HG02642 (cell line): ENCODE measurements around the gene TP53AIP1.

Experiments
- ATAC-seq: cut with Tn5 transposase; IDR thresholded peaks from one replicate; pipeline ENCODE4 v1.9.1; 2021; ENCODE audit warnings: mild to moderate bottlenecking; ENCODE audit not compliant: unreplicated experiment, poor library complexity

Gene TP53AIP1, protein sequence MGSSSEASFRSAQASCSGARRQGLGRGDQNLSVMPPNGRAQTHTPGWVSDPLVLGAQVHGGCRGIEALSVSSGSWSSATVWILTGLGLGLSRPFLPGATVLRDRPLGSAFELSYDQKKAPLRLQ

GRCh38 chr11:128942817-128943427, at the start of gene TP53AIP1:
Gene TP53AIP1, minus strand, starts transcription at chr11:128942871. Its CDS starts 5,053 bp downstream, at chr11:128937818.
- ATAC-seq: no peak

DNA sequence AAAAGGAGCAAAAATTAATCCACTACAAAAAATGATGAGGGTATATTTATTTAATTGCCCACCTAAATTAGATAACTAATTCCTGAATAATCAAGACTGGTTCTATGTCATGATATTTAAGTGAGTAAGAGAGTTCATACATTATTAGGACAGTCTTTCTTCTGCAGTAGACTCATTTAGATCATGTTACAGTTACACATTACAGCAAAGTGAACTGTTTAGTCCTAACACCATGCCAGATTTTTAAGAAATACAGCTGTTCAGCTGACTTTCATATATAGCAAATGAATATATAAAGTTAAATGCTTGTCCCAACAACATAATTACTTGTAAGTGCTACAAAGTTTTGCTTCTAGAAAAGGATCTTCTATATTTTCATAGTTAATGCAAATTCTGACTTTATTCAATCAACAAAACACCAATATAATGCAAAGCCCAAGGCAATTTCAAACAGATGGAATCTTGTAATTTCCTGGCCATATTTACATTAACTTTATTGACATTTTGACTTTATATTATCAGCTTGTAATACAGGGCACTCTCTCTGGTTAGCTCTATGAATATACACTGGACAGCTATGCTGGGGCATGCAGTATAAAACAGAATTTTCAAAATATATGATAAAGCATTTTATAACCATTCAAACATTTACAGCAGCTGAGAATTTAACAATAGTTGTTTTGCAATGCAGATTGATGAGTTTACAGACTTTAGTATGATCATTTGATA, 45.7 kb upstream of the TP53AIP1 start:
- ATAC-seq: no peak

GRCh38 chr11:128985880-128986279, 43.2 kb upstream of the TP53AIP1 start:
- no peak for ATAC-seq

- no peak for ATAC-seq
These were observed 40.4 kb upstream of the TP53AIP1 start for GRCh38 chr11:128983023-128983422.

DNA sequence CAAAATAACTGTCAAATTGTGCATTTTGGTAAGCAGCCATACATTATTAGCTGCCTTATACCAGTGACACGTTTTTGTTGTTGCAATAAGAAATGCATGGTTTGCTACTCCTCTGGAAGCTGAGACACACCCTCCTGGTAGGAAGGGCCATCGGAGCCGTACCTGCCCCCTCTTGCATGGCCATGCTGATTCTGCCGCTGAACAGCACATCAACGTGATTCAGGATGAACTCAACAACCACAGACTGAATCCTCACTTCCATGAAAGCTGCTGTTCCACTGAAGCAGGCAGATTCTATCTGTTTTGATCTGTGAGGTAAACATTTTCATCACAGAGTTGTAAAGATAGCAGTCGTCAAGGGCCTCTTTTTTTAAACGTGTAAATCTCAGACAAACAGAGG, 38.6 kb upstream of the TP53AIP1 start:
- no peak for ATAC-seq

DNA sequence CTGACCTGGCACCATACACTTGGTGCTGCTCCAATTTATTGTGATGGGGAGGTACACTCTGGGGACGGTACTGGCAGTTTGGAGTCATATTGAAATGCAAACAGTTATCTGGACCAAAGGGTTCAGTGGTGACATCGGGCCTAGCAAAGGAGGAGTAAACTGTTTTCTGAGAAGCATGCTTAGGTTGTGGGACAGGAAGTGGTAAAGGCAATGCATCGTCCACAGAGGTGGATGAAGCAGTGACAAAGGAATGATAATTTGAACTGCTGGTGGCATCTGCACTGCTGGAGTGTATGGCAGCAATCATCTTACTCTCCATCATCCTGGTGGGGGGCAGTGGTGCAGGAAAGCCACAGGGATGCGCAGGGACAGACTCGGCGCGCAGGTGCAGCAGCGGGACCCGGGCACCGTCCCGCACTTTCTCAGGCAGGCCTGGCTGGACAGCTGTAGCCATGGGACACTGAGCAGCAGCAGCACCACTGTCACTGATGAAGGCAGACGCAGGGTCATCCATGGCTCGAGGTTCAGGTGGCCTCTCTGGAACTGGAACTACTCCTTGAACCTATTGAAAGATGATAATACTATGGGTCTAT, 28.0 kb upstream of the TP53AIP1 start:
- ATAC-seq: no peak

DNA sequence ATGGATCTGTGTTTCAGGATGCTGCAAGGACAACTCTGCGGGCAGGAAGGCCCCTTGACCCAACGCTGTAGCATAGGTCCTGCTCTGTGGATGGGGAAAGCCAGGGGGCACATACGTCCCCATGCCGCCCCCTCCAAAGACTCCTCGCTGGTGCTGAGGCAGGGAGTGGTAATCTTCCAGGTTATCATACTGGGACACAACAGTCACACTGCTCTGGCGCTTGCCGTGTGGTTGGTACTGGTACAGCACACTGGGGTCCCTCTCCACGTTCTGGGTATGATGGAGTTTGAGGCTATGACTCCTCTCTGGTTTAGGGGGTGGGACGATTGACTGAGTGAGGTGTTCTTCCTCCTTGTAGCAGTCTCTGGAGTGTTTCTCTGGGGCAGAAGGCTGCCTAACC, 26.2 kb upstream of the TP53AIP1 start:
- no peak for ATAC-seq

GRCh38 chr11:128967578-128967977, 24.9 kb upstream of the TP53AIP1 start:
- ATAC-seq: no peak

- ATAC-seq: peak; percentile 95
These were observed 22.8 kb upstream of the TP53AIP1 start for GRCh38 chr11:128965485-128965884.

GRCh38 chr11:128964463-128964930, 21.8 kb upstream of the TP53AIP1 start:
- ATAC-seq: no peak

- no peak for ATAC-seq
These were observed 21.2 kb upstream of the TP53AIP1 start for GRCh38 chr11:128963744-128964325.

DNA sequence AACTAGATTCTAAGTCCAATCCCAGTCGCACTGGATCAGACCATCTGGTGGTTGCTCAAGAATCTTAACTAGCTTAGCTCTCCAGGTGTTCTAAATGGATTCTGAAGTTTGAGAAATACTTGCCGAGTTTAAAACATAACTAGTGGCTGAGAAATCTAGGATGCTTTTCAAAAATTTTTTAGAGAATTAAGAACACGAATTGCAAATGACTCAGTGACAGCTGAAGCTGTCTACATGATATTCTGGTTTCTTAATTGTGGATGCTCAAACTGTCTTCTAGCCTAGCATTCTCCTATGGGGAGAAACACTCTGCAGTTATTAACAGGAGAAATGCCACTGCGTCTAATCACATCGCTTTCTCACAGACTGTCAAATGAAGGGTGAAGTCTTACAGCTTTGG, 20.2 kb upstream of the TP53AIP1 start:
- no peak for ATAC-seq

GRCh38 chr11:128961645-128962044, 19.0 kb upstream of the TP53AIP1 start:
- no peak for ATAC-seq

DNA sequence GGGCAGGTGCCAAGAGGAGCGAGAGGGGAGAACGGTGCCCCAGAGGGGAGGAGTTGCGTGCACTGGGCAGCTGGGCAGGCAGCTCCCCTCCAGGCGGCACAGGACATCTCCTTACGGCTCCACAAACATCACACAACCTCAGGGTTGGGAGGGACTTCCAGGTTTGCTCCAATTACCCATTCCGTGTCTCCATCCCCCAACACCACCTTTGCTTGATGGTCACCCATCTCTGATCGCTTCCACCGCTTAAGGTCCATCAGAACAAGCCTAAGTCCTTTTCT, 14.5 kb upstream of the TP53AIP1 start:
- ATAC-seq: no peak

DNA sequence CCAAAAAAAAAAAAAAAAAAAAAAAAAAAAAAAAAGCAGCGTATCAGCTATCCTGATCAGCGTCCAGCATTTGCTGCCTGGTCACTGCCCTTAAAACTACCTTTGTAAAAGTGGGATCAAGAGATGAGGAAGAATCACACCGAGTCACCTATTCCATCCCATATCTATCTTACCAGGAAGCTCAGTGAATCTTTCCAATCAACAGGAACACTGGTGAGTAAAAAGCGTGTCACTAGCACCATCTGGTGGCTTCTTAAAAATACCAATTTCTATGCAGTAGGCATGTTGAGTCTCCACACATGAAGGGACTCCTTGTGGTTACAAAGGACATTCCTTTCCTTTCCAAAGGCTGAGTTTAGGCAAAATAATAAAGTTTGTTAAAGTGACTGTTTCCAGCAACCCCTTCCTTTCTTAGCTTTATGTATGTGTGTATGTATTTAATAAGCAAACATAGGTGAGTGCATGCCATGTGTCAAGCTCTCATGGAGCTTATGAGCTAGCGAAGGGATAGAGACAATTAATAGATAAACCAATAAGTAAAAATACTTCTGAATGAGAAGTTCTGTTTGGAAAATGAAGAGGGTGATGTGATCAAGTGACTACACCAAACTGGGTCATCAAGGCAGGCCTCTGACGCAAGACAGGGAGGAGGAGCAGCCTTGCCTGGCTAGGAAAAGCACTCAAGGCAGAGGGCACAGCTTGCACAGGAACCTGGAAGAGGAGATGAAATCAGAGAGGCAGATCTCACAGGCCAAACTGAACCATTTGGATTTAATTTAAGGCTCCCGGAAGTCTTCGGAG, 13.9 kb upstream of the TP53AIP1 start:
- ATAC-seq: peak; percentile 66

DNA sequence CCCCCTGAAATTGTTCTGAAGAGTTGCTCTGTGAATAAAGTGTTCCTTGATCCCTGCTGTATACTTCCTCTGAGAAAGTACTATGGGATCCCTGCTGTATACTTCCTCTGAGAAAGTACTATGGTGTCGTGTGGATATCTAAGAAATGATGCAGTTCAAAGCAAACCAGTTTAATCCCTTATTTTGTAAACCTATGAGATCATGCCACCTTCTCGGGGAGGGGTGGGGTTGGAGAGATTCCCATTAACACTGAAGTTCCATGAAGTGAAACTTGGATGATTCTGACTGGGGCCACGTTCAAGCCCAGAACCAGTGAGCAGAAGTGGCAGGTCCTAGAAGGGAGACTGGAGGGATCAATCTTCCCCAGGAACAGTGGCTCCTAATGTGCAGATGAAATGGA, 13.0 kb upstream of the TP53AIP1 start:
- ATAC-seq: no peak

DNA sequence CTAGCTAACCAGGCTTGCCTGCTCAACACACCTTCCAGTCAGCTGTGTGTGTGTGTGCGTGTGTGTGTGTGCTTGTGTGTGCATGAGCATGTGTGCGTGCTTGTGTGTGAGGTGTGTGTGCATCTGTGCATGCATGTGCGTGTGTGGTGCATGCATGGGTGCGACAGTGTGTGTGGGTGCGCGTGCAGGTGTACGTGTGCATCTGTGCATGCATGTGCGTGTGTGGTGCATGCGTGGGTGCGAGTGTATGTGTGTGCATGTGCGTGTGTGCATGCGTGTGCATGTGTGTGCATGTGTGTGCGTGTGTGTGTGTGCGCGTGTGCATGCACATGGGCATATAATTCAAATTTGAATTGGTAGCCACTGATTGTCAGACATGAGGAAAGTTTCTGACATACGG, 10.5 kb upstream of the TP53AIP1 start:
- ATAC-seq: no peak

DNA sequence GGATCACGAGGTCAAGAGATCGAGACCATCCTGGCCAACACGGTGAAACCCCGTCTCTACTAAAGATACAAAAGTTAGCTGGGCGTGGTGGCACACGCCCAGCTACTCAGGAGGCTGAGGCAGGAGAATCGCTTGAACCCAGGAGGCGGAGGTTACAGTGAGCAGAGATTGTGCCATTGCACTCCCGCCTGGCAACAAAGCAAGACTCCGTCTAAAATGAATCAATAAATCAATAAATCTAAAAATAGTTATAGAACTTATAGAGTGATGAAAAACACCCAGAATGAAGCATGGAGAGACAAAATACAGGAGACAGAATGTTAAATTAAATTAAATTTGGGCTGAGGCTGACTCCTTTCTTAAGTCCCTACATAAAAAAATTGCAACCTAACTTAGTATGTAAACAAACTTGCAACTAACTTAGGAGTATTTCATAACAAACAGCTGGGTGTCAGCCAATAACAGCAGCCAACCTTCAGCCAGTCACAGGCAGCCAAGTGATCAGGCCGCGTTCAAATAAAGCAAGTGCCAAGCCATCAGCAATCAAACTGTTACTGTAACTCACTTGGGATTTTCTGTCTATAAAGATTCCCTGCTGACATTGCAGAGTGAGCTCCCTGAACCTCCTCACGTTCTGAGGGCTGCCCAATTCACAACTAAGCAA, 7.3 kb upstream of the TP53AIP1 start:
- ATAC-seq: no peak

GRCh38 chr11:128948583-128948982, 5.9 kb upstream of the TP53AIP1 start:
- ATAC-seq: no peak

- no peak for ATAC-seq
These were observed 5.1 kb upstream of the TP53AIP1 start for GRCh38 chr11:128947773-128948172.
